Endothelial cell of umbilical vein (primary cell): ENCODE data around the gene DNAJC12. TPM values are rescaled to one million over a fixed set of nuclear protein-coding genes. Genes with fewer than 3 reads are reported as not detected.

ENCODE experiments used
- BruUV-seq: library from RNA; stranded (reverse); fragments of 400-500 nt; replicated peaks from 2 replicates; lab custom pipeline; 2021; lab: Mats Ljungman, UMichigan
- CTCF ChIA-PET: fragments of 300-600, 350-600 bp; sonication (Branson Sonifier 250); formaldehyde crosslinking; loops from one replicate; lab custom pipeline; 2021; ENCODE audit warnings: antibody characterized with exemption, inconsistent platforms; lab: Charles Lee
- POLR2A ChIA-PET: fragments of 300-600, 350-600 bp; sonication (Branson Sonifier 250); formaldehyde crosslinking; loops from one replicate; lab custom pipeline; 2021; ENCODE audit warnings: antibody characterized with exemption, inconsistent platforms; lab: Charles Lee
- DNase-seq: peaks from one replicate; pipeline ENCODE4 v3.0.0-alpha.2; 2011; ENCODE audit warnings: low read depth, low spot score
- FAIRE-seq: peaks from 2 replicates; lab custom pipeline; 2011; peaks lifted over from hg19 to GRCh38; lab: Jason Lieb, UNC
- H2AFZ ChIP-seq: 2 replicates; pipeline ENCODE4 v1.6.0; 2012; ENCODE audit warnings: low read depth, low read length, control low read depth, inconsistent platforms
- H3K27ac ChIP-seq: 2 replicates; pipeline ENCODE4 v1.5.1; 2011; ENCODE audit warnings: low read depth, mild to moderate bottlenecking, control low read depth, low read length, moderate library complexity; ENCODE audit not compliant: insufficient read depth
- H3K27me3 ChIP-seq, 2 experiments: 2 replicates each; pipeline versions ENCODE4 v1.6.0 to v1.6.1; 2011; ENCODE audit warnings: low read length in 2 of 2, mixed read lengths in 1 of 2; ENCODE audit not compliant: control insufficient read depth in 2 of 2, insufficient read depth in 2 of 2
- H3K36me3 ChIP-seq, 2 experiments: 2 replicates in 1 of 2; 3 replicates in 1 of 2; pipeline ENCODE4 v1.5.1; 2011; ENCODE audit warnings: low read length in 2 of 2, mild to moderate bottlenecking in 1 of 2, moderate library complexity in 1 of 2; ENCODE audit not compliant: control insufficient read depth in 2 of 2, insufficient read depth in 2 of 2; ENCODE audit errors: extremely low read depth in 1 of 2
- H3K4me1 ChIP-seq: 3 replicates; pipeline ENCODE4 v1.5.1; 2011; ENCODE audit warnings: mild to moderate bottlenecking, low read length; ENCODE audit not compliant: control insufficient read depth, insufficient read depth; ENCODE audit errors: extremely low read depth
- H3K4me2 ChIP-seq: 2 replicates; pipeline ENCODE4 v1.6.1; 2011; ENCODE audit warnings: low read length, control low read depth, mixed read lengths; ENCODE audit not compliant: insufficient read depth
- H3K4me3 ChIP-seq, 3 experiments: fragments of 200-600 bp in 1 of 3; sonication (generic), shearing (Covaris generic) in 1 of 3; replicated peaks in 1 of 3; 2 replicates each; pipeline ENCODE4 v1.5.1; 2011 to 2016; ENCODE audit warnings: control low read depth in 3 of 3, low read length in 3 of 3, mild to moderate bottlenecking in 2 of 3, inconsistent platforms in 1 of 3, low read depth in 1 of 3, moderate library complexity in 1 of 3; ENCODE audit not compliant: insufficient read depth in 1 of 3
- H3K79me2 ChIP-seq: 2 replicates; pipeline ENCODE4 v1.6.0; 2012; ENCODE audit warnings: low read length, inconsistent platforms; ENCODE audit not compliant: control insufficient read depth, insufficient read depth
- H3K9ac ChIP-seq: replicated peaks from 2 replicates; pipeline ENCODE3; 2011; ENCODE audit warnings: low read length, control low read depth; ENCODE audit not compliant: insufficient read depth; ENCODE audit errors: extremely low read depth
- H3K9me1 ChIP-seq: replicated peaks from 3 replicates; pipeline ENCODE4 v1.6.0; 2011; ENCODE audit warnings: mild to moderate bottlenecking, low read length; ENCODE audit not compliant: control insufficient read depth, insufficient read depth; ENCODE audit errors: extremely low read depth
- H3K9me3 ChIP-seq: replicated peaks from 2 replicates; pipeline ENCODE4 v1.5.1; 2012; ENCODE audit warnings: low read length, inconsistent platforms; ENCODE audit not compliant: control insufficient read depth, insufficient read depth
- H4K20me1 ChIP-seq: replicated peaks from 2 replicates; pipeline ENCODE3; 2011; ENCODE audit warnings: mild to moderate bottlenecking, low read length; ENCODE audit not compliant: control insufficient read depth, insufficient read depth; ENCODE audit errors: extremely low read depth
- FOS ChIP-seq: IDR thresholded peaks from 2 replicates; pipeline ENCODE4 v1.6.1; 2011; ENCODE audit warnings: mild to moderate bottlenecking, low read length, moderate library complexity, borderline replicate concordance; ENCODE audit not compliant: insufficient read depth
- GATA2 ChIP-seq: IDR thresholded peaks from 2 replicates; pipeline ENCODE4 v1.7.0; 2011; ENCODE audit warnings: low read depth, mild to moderate bottlenecking, moderate library complexity, mixed read lengths, low read length; ENCODE audit not compliant: insufficient read length, insufficient read depth
- MYC ChIP-seq: IDR thresholded peaks from one replicate; pipeline ENCODE4 v1.6.1; 2011; ENCODE audit warnings: mild to moderate bottlenecking, low read depth, low read length
- POLR2A ChIP-seq: IDR thresholded peaks from 2 replicates; pipeline ENCODE4 v1.6.1; 2012; ENCODE audit warnings: low read depth, mild to moderate bottlenecking, control low read depth, low read length
- dilution Hi-C: fragments of 300-500 bp; cut with MboI; formaldehyde crosslinking; loops from one replicate; pipeline ENCODE4 v1.15.0; 2019; ENCODE audit warnings: low sequenced_read_pairs; ENCODE audit not compliant: extremely low pct_ligation_motif_present
- intact Hi-C: fragments of 100-400 bp; cut with micrococcal nuclease; formaldehyde crosslinking; loops from one replicate; pipeline ENCODE4 v1.10.0; 2022
- polyA plus RNA-seq, 4 experiments: library from polyadenylated mRNA; depleted of rRNA in 3 of 4; stranded (reverse) in 3 of 4; unstranded in 1 of 4; fragments of >200 nt; gene quantifications; 2 replicates each; pipeline versions ENCODE4 v1.2.1 to v1.2.3, GENCODE V29; 2011 to 2012; ENCODE audit warnings: missing spikeins in 1 of 4
- total RNA-seq: library from RNA; stranded (reverse); gene quantifications from 2 replicates; pipeline ENCODE4 v1.2.3, GENCODE V29; 2021
- TF ChIP-seq, protein P1 (sequence below), 2 donors: IDR thresholded peaks; 1 replicate in 1 of 2; 2 replicates in 1 of 2; pipeline ENCODE4 v1.5.1; 2011; ENCODE audit warnings: low read length in 2 of 2, mild to moderate bottlenecking in 2 of 2, moderate library complexity in 2 of 2, control low read depth in 1 of 2, inconsistent platforms in 1 of 2, low read depth in 1 of 2; ENCODE audit not compliant: insufficient read depth in 1 of 2; ENCODE audit errors: extremely low read depth in 1 of 2

The DNAJC12 gene
- total and polyA plus RNA-seq, 2 donors (not counting 3 experiments of a cell fraction or from before 2014, with no cell fraction given), result 0.54 to 1.0 TPM

DNA sequence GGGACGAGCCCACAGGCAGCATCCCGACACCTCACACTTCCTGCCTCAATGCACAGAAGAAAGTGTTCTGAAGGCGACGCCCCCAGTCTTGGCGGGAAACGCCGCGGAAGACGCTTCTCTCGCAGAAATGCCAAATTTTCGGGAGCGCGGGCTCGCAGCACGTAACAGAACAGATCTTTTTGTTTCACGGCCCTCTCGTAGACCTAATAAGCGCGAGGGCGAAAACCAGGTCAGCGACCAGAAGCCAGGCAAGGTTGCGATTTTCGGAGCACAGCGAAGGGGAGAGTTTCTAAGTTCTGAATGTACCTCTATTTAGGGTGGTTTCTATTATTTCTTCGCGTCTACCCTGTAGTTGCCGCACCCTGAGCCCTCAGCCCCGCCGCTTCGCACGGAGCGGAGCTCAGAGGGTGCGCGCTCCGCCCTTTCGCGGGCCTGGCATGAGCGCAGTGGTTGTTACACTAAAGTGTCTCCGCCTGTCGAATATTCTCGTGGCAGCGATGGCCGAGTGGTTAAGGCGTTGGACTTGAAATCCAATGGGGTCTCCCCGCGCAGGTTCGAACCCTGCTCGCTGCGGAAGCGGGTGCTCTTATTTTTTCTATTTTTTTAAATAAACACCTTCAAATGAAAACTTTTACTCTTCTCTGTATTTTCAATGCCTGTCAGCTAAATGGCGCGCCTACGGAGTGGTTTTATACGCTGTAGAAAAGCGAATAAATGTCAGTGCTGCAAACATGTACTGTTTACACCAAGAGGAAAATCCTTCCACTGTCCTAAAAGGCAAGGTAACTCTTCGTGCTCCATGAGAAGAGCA lies 73.8 kb downstream of the DNAJC12 start:
- TF ChIP-seq POLR2A (no peak), FOS (peak; percentile 18), MYC (peak; percentile 15), GATA2 (peak; percentile 35)
- TF ChIP-seq, protein P1, sequence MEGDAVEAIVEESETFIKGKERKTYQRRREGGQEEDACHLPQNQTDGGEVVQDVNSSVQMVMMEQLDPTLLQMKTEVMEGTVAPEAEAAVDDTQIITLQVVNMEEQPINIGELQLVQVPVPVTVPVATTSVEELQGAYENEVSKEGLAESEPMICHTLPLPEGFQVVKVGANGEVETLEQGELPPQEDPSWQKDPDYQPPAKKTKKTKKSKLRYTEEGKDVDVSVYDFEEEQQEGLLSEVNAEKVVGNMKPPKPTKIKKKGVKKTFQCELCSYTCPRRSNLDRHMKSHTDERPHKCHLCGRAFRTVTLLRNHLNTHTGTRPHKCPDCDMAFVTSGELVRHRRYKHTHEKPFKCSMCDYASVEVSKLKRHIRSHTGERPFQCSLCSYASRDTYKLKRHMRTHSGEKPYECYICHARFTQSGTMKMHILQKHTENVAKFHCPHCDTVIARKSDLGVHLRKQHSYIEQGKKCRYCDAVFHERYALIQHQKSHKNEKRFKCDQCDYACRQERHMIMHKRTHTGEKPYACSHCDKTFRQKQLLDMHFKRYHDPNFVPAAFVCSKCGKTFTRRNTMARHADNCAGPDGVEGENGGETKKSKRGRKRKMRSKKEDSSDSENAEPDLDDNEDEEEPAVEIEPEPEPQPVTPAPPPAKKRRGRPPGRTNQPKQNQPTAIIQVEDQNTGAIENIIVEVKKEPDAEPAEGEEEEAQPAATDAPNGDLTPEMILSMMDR (IDR thresholded peaks at IDR 0.05; ENCODE audit: extremely low read depth in 1 of 2, insufficient read depth in 1 of 2, low read depth in 1 of 2, low read length in 2 of 2), result no peak
- ChIA-PET POLR2A (no interaction called here), CTCF (interaction anchor here (1.1 to 2.9 kb wide), 4 partner anchors 16 to 98 kb away, joined by 6 to 14 read pairs (median 9); no protein-coding TSS in a partner anchor)
- Histone ChIP-seq H3K9me3 (no peaks in the 10 kb centered on the region), H3K27me3 (peaks cover 3 to 5% of the 10 kb centered on the region in 2 experiments), H3K4me1 (peaks cover 3% of the 10 kb centered on the region), H3K4me3 (peak overlapping the region; percentile 90 to 96 (median 92)), H3K79me2 (no peaks in the 10 kb centered on the region), H3K36me3 (no peaks in the 10 kb centered on the region), H3K9ac (peak overlapping the region; percentile 96), H3K4me2 (peak overlapping the region; percentile 96), H3K27ac (peak overlapping the region; percentile 82), H3K9me1 (no peaks in the 10 kb centered on the region), H2AFZ (peak overlapping the region; percentile 99), H4K20me1 (no peaks in the 10 kb centered on the region)
- BruUV-seq, result no TSS peak
- dilution Hi-C loops (no loop called here), intact Hi-C loops (loop anchor here (1.0 kb wide), 3 partner anchors 11 to 120 kb away; partner anchors contain the start of gene SIRT1)
- FAIRE-seq (peak; percentile 88), DNase-seq (peak; percentile 98)
